ENCODE data around the gene LEMD1.
"Not testable (repeated sequence)": the region's sequence is repeated elsewhere in the genome, so short reads cannot be mapped to it uniquely, and the experiment has no call there.

Gene LEMD1

DNA sequence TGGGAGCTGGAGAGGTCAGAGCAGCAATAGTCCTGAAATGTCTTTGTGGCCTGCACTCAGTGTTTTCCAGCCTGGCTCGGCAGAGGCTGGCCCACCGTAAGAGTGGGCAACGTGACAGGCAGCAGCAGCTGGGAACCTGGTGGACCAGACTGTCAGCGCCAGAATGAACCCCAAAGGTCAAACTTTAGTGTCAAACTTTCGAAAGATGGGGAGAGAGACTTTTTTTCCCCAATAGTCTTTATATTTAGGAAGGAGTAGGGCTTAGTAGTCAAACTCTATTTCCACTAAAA, 23.7 kb upstream of the LEMD1 start:
- no peak for DNase-seq

DNA sequence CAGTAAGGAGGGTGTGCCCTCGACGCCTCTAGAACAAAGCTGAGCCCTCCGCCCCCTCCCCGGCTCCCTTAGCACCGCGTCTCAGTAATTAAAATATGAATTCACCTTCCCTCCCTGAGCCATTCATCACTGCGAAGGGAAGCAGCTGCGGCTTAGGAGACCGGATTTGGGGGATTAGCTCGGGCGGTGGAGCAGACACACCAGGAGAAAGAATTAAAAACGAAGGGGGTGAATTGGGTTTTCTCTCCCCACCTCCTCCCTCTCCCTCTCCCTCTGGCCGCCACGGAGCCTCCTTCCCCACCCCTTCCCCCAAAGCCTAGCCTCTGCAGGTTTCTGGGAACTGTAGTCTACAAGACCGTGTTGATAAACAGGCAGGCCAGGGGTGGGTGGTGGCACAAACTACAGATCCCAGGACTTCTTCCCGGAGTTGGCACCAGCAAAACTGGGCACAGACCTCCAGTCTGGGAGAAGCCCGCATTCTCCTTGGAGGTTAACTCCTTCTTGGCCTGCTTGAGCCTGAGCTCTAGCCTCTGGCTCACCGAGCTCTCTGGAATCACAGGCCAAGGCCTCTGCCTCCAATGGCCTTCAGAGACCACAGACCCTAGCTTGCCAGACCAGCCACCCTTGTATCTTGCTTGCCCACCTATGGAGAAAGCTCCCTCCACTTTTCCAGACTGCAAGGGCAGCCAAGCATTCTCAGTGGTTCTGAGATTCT, 23.2 kb upstream of the LEMD1 start:
- no peak for DNase-seq

DNA sequence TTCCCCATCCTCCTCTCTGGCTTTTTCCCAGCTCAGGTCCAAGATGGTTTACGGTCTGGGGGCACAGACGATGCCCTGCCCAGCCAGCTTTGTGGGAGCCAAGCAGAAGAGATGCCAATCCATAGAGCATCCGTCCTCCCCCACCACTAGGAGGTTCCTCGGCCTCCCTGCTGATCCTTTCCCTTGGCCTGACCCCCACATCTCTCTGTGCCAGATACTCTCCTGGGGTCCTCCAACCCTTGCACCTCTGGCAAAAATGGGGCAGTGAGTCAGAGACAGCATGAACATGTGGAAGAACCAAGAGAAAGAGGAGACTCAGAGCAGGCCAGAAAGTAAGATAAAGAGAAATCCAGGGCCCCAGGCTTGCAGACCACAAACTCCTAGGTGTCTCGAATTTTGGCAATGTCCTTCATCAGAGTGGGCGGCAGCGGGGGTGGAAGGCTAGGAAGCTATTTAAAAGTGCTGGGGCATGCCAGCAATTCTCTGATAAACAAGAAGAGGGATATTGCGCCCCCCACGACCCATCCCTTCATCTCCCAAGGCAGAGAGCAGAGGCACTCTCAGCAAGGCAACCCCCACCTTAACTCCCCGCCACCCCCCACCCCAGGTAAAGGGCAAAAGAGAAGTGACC, 22.6 kb upstream of the LEMD1 start:
- no peak for DNase-seq

DNA sequence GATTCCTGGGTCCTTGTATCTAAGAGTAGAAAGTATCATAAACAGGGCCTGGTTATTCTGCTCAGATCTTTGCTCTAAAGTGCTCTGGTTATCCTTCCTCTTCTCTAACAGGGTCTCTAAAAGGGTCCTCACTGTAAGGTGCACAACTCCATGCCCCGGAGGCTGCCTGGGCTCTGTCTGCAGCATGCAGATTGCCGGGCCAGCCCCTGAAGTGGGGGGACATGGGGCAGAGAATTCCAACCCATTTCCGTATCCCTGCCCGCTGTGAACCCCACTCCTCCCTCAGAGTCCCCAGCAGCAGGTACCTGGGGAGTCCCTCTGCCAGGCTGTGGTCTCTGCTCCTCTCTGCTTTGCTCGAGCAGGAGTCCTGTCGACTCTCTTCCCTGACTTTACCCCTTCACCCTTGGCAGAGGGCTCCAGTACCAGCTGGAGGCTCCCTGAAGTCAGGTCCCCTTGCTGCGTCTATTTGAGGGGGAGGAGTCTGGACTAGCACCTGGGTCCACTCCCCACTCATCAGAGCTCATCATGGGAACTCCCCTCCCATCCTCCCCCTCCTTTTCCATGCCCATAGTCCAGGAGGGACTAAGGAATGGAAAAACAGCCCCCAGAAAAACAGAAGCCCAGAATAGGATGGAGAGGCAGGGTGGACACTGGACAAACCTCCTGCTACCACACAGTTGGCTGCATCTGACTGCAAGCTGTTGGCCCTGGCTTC, 21.9 kb upstream of the LEMD1 start:
- DNase-seq = no peak

DNA sequence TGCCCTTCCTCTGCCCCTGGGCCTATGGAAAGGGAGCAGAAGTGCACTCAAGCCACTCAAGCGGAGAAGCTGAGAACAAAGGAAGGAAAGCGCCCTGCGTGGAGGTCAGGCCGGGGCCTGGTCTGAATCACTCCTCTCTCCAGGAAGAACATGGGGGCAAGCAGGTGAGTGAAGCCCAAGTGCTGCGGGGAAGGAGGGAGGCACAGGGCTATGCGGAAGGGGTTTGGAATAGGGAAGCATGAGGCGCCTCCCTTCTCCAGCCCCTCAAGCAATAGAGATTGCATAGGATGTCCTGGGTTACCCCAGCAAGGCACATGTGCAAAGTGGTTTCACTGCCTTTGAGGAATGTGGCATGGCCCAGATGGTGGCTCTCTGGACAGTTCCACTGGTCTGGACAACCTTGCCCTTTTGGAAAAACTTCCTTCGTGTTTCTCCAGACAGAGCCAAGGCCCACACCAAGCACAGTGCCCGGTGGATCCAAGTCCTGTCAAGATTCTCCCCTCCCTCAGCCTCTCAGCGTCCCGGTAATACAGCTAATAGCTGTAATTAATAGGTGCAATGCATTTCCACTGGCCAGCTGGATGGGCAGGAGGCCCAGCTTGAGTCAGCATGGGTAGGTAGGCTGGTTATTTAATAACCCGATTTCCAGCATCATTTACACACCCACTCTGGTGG, 20.3 kb upstream of the LEMD1 start:
- no peak for DNase-seq

DNA sequence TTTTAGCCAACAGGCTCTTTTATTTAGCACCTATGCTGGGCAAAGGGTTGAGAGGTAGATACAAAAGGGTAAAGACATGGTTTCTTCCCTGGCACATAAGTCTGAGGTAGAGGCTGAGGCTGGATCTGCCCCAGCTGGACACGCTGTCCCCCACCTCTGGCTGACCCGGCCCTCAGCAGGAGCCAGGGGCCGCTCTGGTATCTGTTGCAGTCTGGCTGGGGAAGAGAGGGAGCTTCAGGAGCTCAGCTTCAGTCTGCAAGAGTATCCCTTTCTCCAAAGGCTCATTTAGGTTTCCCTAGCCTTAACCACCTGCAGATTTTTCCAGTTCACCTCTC, 19.8 kb upstream of the LEMD1 start:
- no peak for DNase-seq

DNA sequence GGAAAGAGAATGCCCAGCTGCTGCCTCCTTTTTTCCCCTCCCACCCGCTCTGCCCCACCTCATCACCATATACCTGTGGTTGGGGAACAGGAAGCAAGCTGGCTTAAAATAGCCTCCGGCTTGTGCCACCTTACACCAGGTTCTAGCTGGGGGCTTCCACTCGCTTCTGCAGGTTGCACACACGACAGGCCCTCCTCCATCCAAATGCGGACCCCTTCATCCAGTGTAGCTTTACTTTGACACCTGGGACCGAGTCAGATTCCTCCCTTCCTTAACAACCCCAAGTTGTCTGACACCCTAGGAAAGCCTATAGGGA, 19.4 kb upstream of the LEMD1 start:
- DNase-seq = no peak

DNA sequence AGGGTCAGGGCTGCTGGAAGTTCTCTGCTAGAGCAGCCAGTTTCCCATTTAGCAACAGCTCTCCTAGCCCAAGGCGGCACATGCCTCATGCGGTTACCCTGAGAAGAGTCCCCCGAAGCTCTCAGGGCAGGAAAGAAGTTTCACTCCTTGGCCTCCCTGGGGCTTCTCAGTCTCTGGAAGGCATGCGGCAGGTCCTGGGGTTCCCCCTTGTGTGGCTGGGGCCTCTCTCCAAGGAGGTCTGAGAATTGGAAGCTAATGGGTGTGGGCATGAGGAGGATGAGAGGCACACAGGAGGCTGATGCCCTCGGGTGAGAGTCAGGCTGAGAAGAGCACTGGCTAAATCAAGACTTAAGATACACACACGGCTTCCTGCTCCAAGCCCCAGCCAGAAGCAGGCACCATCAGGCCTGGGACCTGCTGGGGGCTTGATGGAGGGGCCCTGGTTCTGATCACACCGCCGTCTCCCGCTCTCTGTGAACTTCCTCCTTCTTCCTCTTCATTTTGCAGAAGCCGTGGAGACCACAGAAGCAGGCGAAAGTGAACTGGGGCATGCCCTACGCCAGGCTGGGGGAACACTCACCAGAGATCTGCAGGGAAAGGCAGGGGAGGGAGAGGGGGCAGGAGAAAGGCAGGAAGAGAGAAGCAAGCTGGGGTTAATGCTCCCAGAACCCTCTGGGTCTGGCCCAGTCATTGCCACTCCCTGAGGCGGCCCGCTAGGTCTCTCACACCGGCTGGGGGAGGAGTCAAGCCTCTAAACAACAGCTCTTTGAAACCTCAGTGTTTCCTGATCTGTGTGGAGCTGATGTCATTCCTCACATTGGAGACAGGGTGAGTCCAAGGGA, 18.8 kb upstream of the LEMD1 start:
- DNase-seq = peak; percentile 32

DNA sequence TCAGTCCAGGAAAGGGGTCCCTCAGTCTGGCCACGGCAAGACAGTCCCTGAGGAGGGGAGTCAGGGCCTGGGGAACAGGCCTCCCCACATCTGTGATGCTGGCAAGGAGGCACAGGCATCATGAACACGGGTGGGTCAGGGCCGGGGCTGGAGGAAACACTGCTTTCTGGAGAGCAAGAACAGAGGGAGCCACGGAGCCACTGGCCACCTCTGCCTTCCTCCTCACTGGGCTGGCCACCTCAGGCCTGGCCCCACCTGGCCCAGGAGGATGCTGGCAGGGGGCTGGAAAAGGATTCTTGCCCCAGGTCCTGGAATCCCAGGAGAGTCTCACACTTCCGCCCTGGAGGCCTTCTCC, 18.2 kb upstream of the LEMD1 start:
- no peak for DNase-seq

DNA sequence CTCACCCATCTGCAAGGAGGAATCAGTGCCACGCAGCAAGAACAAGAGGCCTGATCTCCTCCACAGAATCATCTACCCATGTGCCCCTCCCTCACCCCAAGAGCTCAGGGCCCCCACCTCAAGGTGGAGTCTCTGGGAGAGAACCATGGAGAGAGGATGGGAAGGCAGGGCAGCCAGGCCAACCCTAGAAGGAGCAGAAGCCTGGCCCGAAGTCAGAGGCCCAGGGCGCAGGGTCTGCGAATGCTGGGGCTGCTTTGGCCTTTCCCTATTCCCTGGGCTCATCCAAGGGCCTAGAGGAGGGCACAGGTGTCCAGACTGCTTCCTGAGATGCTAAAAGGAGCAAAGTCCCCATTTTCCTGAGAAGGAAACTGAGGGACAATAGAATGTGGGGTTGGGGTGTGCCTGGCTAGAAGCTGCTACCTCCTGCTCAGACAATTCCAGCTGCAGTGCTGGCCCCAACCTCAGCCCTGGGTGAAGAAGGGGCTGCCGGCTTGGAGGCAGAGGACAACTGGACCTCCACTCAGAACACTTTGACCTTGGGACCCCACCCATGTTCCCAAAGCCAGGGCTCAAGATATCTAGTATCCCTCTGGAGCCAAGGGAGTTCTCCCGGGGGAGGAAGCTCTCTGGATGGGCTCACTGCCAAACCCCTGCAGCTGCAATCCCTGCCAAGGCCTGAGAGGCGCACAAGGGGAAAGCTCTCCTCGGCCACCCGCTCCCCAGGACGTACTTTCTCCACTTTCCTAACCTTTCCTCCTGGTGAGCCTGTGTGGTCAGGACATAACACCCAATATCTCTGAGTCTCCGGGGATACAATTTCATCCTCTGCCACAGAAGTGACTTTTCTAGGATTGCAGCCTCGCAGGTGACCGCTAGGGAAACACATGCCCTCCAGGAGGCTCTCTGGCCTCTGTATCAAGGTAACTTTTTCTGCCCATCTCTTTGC, 16.6 kb upstream of the LEMD1 start:
- DNase-seq = peak; percentile 78

DNA sequence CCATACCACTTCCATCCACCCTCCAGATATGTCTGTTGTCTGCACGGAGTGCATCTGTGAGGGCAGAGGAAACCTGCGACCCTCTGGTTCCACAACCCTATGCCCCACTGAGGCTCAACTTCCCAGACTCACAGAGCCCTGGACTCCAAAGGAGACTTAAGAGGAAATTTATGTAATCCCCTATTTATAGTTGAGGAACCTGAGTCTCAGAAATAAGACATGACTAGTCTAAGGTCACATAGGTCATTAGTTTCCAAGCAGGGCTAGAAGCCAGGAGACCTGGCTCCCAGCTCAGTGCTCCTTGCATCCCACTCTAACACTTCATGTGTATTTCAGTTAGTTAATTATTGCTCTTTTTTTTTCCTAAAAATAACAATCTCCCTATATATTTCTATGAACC, 15.7 kb upstream of the LEMD1 start:
- DNase-seq = no peak

DNA sequence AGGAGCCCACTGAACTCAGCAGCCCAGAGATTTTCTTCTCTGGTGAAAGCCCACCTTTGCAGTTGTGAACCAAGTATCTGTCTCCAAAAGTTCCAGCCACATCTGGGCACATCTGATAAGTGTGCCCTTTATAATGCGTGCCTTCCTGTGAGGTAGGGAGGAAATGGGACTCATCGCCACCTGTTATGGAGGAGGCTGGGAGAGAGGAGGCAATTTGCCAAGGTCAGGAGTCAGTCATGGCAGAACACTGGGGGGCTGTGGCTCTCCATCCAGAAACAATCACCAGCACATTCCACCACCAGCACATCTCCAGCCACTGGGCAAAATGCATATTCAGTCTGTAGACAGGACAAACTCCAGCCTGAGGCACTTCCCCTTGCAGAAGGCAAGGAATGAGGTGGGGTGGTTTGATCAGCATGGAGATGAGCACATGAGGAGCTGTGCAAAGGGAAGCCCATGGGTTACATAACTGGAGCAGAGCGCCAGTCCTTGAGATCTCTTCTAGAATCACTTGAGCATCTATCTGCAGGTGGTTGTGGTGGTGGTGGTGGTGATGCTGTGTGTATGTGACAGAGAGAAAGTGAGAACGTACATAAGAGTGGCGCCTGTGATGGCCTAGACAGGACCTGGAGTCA, 15.0 kb upstream of the LEMD1 start:
- no peak for DNase-seq

DNA sequence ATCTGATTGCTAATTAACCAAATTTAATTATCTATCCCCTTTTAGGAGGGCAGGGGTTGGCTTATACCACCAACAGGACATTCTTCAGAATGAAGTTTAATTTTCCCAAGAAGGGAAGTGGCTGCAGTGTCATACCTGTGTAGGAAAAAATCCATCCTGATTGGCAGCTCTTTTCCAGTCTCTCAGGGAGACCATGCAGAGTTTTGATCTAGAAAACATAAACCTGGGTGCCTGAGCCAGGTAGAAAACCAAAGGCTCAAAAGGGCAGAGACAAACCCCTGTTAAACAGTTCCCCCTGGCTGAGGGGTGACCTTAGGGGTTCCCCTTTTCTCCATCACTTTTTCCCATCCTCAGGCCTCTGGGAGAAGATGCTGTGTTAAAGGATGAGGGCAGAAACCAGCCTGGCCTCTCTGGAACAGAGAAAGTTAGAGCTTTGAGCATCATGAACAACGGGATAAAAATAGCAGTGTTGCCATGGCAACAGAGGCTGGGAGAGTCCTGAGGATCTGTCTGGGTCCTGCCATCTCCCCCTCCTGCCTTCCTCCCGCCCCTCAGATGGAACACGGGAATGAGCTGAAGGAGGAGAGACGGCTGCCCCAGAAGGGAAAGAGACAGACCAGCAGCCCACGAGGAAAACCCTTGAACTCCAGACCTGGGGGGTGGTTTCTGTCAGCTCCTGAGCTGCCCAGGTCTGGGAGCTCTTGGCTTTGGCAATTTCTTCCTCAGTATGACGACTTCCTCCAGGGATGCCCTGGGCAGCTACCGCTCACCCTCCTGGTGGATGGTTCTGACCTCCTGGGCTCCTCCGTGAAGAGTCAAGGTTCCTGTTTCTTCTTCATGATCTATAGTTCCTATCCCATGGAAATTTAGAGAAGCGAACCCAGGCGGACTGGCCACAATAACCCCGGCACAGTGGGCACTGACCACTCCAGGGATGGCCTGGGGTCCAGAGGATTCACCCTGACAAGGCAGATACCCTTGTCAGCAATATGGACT, 14.0 kb upstream of the LEMD1 start:
- DNase-seq = no peak

DNA sequence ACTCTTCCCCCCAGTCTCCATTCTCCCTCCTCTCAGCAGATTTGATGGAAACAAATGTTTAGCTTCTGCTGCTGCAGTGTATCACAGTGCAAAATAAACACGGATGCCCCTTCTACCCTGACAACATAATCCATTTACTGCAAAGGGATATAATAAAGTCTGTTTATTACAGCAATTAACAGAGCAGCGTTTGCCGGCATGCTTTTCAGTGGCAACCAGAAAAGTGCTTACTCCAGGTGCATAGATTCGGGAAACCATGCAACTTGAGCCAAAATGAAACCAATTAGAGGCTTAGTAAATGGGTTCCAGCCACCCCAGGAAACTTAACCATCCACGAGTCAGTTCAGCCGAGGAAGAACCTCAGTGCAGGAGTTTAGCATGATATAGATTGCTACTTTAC, 12.9 kb upstream of the LEMD1 start:
- peak; percentile 7 for DNase-seq

DNA sequence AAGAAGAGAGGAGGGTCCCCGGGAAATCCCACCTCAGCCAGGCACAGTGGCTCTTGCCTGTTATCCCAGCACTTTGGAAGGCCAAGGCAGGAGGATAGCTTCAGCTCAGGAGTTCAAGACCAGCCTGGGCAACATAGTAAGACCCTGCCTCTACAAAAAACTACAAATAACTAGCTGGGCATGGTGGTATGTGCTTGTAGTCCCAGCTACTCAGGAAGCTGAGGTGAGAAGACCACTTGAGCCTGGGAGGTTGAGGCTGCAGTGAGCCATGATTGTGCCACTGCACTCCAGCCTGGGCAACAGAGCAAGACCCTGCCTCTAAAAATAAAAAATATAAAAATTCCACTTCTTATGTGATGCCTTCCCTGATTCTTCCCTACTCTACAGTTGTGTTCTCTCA, 10.8 kb upstream of the LEMD1 start:
- not testable (repeated sequence) for DNase-seq

DNA sequence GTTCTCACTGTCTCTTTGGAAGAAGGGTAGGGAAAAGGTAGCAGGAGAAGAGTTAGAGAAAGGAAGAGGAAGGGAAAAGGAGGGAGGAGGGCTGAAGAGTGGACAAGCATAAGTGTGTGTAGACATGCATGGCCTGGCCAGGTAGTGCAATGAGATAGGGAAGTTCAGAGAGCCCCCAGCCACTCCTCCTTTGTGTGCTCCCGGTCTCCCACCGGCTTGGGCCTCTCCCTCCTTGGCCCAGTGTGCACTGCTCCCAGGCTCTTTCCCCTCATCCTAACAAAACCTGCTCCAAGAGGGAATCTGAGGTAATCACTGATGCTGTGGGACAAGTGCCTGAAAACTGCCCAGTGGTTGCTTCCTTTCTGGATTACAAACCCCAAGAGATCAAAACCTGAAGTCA, 10.3 kb upstream of the LEMD1 start:
- no peak for DNase-seq

DNA sequence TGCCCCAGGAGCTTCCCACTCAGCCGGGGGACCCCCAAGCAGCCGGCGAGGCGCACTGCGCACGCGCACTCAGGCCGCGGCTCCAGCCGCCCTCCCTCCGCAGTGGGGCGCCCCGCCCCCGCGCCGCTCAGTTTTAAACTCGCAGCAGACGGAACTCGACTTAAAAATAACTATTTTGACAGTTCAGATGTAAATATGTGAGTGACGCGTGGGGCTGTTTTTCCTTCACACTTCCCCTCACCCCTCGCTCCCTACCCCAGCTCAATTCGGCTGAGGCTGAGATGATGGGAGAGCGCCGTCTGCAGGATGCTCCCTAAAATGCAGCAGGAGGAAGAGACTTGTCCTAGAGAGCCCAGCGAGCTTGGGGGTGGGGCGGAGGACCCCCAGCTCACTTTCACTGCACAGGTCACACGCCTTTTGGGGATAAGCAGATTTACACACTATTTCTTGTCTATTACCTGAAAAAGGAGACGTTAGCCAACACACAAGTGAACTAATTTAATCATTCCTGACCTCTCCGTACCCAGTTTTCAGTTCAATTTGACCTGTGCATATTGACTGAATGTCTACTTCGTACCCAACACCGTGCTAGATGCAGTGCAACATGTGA, 8.9 kb upstream of the LEMD1 start:
- no peak for DNase-seq

DNA sequence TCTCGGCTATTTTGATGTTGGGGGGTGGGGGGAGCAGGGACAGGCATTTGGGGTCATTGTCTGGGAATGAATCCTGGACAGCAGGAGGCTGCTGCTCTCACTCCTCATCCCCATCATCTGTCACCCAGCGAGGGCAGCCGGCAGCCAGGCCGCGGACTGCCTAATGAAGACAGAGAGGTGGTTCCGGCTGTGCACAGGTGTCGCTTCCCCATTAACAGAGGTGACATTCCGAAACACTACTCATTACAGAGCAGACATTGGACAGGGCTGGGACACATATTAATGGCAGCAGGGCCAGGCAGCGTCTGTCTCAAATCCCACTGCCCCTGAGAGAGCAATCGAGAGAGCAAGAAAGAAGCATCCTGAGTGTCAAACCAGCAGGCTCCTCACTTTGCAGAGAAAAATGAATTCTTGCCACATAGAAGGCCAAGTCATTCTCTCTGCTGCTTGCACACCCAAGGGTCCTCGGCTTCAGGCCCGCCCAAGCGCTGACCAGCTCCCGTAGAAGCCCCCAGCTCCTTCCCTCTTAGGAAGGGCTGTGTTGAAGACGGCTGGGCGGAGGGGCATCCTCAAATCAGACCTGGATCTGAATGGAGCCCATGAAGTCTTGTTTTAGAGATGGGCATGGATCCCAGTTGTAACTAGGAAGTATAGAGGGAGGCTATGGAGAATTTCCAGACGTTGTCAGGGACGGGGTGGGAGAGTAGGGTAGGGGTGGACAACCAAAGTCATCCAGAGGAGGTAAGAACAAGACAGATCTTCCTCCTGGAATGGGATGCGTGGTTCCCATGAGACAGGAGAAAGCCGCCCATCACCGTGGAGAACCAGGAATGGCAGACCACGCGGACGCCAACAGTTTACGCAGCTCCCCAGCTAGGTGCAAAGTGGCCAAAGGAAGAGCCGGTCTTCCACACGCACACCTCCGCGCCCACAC, 8.2 kb upstream of the LEMD1 start:
- DNase-seq = no peak
